HG03159 (cell line): Measurements from ENCODE around the gene RALGDS.
A peak's percentile ranks its signal among the peaks of the same experiment; 100 is the strongest.
"Not testable (repeated sequence)": the region's sequence is repeated elsewhere in the genome, so short reads cannot be mapped to it uniquely, and the experiment has no call there.

ENCODE experiments used
- ATAC-seq: cut with Tn5 transposase; IDR thresholded peaks from one replicate; pipeline ENCODE4 v1.9.1; 2021; ENCODE audit warnings: mild to moderate bottlenecking, moderate library complexity; ENCODE audit not compliant: unreplicated experiment

Gene RALGDS

DNA sequence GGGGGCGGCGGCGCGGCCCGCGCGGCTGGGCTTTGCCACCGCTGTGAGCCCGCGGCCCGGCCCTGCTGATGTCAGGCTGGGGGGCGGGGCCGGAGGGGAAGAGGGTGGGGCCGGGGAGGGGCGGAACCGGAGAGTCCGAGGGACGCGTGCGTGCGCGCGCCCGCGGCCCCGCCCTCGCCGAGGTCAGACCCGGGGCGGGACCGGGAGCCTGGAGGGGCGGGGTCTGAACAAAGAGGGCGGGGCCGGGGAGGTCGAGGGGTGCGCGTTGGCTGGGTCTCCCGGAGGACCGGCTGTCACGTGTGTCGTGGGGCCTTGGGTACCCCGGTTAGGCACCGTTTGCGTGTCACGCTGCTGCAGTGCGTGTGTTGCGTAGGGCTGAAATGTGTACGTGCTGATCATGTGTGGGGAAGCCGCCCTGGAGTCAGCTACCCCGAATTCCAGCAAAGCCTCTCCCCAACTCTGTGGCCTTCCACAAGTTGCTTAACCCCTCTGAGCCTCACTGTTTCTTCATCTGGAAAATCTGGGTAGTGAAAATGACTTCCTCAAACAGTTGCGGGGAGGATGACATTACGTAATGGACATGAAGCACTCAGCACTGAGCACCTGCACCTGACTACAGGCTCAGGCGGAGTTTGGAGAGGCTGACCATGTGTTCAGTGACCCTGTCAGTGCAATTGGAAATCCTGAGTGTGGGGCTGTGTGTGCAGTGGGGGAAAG is at the start of gene RALGDS:
Gene RALGDS (minus strand): TSS at position 43 of the 717 bp plus-strand sequence. CDS start 86 bp downstream, outside the sequence.
- ATAC-seq, result peak; percentile 62

- ATAC-seq, result no peak
Observed at GRCh38 chr9:133170716-133171115, 49.7 kb upstream of the RALGDS start.

DNA sequence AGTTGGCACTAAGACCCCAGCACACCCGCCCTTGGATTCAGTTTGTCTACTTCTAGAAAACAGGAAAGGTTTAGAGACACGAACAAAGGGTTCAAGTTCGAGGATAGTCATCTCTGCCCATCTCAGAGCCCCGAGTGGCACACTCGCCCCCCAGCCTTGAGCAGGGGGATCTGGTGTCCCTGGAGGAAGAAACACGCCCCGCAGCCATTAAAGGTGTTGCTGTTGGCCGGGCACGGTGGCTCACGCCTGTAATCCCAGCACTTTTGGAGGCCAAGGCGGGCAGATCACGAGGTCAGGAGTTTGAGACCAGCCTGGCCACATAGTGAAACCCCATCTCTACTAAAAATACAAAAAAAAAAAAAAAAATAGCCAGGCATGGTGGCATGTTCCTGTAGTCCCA is 48.6 kb upstream of the RALGDS start:
- not testable (repeated sequence) for ATAC-seq

GRCh38 chr9:133169102-133169501 is 48.1 kb upstream of the RALGDS start:
- no peak for ATAC-seq

DNA sequence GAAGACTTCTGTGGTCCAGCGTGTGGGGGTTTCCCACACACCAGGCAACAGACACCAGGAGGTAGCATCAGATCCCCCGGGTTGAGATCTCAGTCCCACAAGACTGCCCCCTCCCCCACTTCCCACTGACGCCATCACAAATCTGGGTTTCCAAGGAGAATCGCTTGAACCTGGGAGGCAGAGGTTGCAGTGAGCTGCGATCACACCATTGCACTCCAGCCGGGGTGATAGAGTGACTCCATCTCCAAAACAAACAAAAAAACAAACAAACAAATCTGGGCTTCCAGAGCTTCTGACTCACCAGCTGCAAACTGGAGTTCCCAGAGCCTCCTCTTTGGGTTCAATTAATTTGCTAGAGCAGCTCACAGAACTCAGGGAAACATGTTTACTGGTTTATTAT is 47.4 kb upstream of the RALGDS start:
- ATAC-seq, result no peak

GRCh38 chr9:133167769-133168168 is 46.7 kb upstream of the RALGDS start:
- ATAC-seq, result no peak

DNA sequence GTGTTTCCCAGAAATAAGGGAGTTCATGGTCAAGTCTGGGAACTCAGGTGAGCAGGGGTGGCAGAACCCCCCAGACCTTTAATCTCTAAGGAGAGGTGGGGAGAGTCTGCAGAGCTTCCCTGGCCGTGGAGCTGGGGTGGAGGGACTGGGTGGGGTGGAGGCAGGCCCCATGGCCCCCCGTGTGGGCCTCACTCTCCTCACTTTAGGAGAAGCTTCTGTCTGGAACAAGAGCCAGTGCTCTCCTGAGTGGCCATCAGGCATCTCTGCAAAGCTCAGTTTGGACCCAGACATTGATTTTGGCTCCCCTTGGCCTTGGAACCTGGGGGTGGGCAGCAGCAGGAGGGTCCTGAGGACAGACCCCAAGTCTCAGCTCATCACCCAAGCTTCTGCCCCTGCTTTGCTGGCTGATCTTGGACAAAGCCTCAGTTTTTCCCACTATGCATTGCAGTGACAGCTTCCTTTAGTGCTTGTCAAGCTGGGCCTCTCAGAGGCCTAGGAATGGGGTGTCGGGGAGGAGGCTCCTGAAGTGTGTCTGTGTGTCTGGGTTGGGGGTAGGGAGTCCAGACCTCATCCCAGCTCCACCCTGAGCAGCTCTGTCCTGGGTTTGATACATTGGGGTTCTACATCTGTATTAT is 46.2 kb upstream of the RALGDS start:
- ATAC-seq, result no peak

DNA sequence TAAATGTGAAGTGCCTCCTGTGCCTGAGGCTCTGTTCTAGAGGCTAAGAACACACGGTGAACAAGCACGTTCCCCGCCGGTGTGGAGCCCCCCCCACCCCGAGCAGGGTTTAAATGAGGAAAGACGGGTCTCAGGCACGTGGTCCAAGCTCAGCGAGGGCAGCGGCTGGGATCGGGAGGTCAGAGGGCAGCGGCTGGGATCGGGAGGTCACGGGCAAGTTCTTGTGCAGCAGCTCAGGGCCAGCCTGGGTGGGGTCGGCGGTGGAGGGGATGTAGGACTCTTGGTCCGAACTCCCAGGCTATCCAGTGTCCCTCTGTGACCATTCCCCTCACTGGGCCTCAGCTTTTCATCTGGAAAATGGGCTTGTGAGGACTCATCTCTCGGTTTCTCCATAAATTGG is 45.4 kb upstream of the RALGDS start:
- no peak for ATAC-seq

DNA sequence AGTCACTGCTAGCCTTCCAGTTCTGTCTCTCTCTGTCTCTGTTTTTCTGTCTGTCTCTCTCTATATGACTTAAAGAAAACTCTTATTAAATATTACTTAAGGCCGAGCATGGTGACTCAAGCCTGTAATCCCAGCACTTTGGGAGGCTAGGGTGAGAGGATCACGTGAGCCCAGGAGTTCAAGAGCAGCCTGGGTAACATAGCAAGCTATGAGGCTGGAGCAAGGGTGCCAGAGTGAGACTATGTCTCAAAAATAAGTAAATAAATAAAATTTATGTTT is 44.4 kb upstream of the RALGDS start:
- no peak for ATAC-seq

GRCh38 chr9:133164191-133164590 is 43.2 kb upstream of the RALGDS start:
- no peak for ATAC-seq

GRCh38 chr9:133163504-133164172 is 42.6 kb upstream of the RALGDS start, which contains the start of gene GBGT1:
Gene GBGT1, minus strand, starts transcription at chr9:133163914. Its CDS starts 1,502 bp downstream, at chr9:133162412.
- ATAC-seq, result peak; percentile 53

DNA sequence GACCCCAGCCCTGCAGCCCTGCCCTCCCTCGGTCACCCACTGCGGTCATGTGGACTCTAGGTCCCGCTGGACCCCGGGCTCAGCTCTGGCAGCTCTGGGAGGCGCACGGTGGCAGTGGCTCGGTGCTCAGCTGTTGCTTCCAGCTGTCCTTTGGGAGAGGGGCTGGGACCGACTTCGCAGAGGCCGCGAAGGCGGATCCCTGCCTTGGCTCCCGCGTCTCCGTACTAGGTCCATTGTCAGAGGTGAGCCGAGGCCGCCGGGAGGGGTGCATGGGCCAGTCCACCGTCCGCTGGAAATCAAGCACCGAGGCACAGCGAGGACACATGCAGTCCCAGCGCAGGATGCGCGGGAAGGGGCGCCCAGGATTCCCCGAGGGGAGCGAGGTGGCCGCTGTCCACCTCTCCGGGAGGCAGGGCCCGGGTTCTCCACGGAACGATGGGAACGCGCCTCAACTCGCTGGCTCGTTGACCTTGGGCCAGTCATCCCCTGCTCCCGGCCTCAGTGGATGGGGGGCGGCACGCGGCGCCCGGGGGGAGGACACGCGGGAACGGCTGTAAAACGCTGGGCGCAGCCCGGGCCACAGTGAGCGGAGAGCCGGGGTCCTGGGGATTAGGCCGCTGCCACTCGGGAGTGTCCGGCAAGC is 41.9 kb upstream of the RALGDS start:
- ATAC-seq, result no peak

DNA sequence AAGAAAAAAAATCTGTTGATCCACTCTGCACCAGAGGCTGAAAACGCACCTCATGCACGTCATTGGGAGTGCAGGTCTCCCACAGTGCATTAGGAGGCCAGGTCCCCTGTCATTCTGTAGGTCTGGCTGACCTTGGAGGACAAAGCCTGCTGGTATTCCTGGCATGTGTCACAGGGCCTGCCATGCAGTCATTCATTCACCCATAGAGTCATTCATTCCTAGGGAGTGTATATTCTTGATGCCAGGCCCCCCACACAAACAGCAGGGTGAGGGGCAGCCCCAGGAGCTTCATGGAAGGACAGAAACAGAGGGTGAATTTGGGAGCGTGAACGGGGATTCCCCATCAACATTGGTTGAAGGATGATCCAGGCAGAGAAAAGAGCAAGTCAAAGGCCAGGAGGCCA is 40.5 kb upstream of the RALGDS start:
- no peak for ATAC-seq

DNA sequence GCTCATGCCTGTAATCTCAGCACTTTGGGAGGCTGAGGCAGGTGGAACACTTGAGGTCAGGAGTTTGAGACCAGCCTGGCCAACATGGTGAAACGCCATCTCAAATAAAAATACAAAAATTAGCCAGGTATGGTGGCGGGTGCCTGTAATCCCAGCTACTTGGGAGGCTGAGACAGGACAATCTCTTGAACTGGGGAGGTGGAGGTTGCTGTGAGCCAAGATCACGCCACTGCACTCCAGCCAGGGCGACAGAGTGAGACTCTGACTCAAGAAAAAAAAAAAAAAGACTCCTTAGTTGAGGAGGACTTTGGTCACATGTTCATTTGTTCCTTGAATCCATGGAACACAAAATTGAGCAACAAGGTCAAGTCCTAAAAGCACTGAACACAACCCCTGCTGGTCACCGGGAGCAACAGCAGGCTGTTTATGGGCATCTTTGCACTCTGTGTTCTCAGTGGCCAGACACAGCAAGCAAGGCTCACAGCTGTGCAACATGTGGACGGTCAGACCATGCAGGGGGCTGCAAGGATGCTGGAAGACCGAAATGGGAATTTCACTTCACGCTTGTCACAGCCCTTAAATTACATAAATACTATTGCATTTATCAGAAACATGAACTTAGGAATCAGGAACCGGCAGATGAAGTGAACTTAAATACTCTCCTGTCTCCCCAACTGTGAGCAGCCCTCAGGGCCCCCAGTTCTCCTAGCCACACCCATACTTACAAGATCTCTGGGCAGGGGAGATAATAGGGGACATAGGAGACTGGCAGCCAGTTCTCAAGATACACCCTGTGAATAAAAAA is 39.9 kb upstream of the RALGDS start:
- no peak for ATAC-seq

GRCh38 chr9:133158695-133159094 is 37.7 kb upstream of the RALGDS start:
- no peak for ATAC-seq

GRCh38 chr9:133155156-133155555 is 34.1 kb upstream of the RALGDS start:
- no peak for ATAC-seq

DNA sequence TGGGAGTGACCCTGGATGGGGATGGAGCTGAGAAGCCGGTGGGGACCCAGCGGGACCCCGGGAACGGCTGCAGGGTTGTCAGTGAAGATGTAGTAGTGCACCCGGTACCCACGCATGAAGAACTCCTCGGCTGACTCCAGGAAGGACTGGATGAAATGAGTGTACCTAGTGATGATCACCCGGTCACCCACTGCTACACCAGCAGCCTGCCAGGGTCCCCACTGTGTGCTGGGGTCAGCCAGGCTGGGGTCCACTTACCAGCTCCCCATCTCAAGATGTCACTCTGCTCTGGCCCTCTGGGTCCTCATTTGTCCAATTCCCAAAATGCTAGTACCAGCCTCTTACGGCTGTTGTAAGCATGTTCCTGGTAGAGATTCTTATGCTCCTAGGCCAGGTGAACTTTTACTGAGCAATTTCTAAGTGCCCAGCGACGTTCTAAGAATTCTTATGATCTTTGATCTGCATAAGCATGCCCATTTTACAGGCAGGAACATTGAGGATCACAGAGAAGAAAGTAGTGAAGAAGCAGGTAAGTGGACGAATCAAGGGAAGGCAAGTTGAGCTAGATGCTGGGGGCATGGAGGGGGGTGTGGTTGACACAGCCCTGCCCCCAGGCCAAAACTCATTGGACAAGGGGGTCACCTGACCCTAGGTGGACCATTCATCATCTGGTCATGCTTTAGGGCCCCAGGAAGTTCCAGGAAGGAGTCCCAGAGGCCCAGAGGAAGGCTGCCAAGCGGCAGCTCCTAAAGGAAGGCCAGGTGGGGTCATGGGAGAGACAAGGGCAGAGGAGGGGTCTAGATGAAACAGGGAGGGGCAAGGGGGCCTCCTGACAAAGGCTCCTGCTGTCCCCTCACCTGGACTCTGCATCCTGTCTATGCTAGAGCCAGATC is 33.3 kb upstream of the RALGDS start:
- no peak for ATAC-seq

DNA sequence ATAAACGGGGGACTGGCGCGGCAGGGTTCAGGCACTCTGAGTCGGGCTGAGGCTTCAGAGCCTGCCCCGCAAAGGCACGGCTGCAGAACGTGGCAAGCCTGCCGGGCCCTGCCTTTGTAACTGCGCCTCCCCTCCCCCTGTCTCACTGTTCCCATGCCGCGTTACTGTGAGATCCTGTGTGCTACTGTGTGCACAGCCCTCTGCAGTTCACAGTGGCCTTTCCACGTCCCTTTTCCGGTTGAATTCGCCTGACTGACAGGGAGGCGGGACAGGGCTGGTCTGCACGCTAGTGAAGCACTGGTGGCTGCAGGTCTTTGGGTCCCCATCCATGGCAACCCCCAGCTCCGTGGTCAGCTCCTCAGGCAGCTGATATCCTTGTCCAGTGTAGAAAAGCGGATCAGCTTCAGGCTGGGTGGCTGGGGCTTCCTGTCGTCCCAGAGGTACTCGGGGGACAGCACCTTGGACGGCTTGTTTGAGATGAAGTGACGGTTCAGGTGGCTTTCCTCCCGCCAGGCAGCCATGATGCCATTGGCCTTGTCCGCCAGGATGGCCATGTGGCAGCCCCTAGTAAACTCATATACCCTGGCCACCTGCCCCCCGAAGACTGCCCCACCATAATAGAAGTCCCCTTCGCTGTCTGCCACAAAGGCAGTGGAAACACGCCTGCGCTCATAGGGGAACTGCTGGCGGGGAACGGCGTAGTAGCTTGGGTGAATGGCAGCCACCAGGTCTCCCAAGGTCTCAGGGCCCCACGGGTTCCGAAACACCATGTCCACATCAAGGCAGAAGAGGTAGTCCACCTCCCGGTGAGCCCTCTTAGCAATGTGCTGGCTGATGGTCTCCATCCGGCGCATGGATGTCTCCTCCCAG is 32.4 kb upstream of the RALGDS start:
- ATAC-seq, result no peak
